M059J (cell line): ENCODE results near the gene ZNF354C. TPM values are rescaled to one million over a fixed set of nuclear protein-coding genes. Genes with fewer than 3 reads are reported as not detected.
"Not testable (repeated sequence)": the region's sequence is repeated elsewhere in the genome, so short reads cannot be mapped to it uniquely, and the experiment has no call there.

Source experiments
- DNase-seq: peaks from one replicate; pipeline ENCODE4 v3.0.0-alpha.2; 2012; ENCODE audit warnings: low read depth
- total RNA-seq: library from RNA; depleted of rRNA; stranded (reverse); fragments of >200 nt; shearing (Covaris generic); gene quantifications from 2 replicates; pipeline ENCODE4 v1.2.3, GENCODE V29; 2014; rRNA removed

The ZNF354C gene
- 0.32 and 0.84 TPM in 2 replicates for total RNA-seq

GRCh38 chr5:179060116-179061008, at the start of gene ZNF354C:
TSS of gene ZNF354C (plus strand) at chr5:179060373. CDS start at chr5:179062069, 1,696 bp downstream.
- peak; percentile 45 for DNase-seq

GRCh38 chr5:179023528-179024189, 36.5 kb upstream of the ZNF354C start, which contains the start of gene ZNF879:
TSS of gene ZNF879 (plus strand) at chr5:179023804. CDS start at chr5:179025005, 1,201 bp downstream.
- DNase-seq = peak; percentile 60

GRCh38 chr5:179033004-179033580, 27.1 kb upstream of the ZNF354C start:
- DNase-seq = no peak

GRCh38 chr5:179044765-179045164, 15.4 kb upstream of the ZNF354C start:
- DNase-seq = no peak

- DNase-seq = no peak
Observed at GRCh38 chr5:179051784-179052183, 8.4 kb upstream of the ZNF354C start.

GRCh38 chr5:179054036-179054785, 6.0 kb upstream of the ZNF354C start:
- DNase-seq = peak; percentile 2

- no peak for DNase-seq
Observed at GRCh38 chr5:179054876-179055275, 5.3 kb upstream of the ZNF354C start.

GRCh38 chr5:179055436-179055835, 4.7 kb upstream of the ZNF354C start:
- DNase-seq = no peak

GRCh38 chr5:179055841-179056240, 4.3 kb upstream of the ZNF354C start:
- DNase-seq = no peak

- DNase-seq = no peak
Observed at GRCh38 chr5:179061025-179061424, 852 bp downstream of the ZNF354C start.

GRCh38 chr5:179065703-179066102, 5.5 kb downstream of the ZNF354C start:
- no peak for DNase-seq

- no peak for DNase-seq
Observed at GRCh38 chr5:179079165-179079987, 19.2 kb downstream of the ZNF354C start.

GRCh38 chr5:179080724-179081123, 20.6 kb downstream of the ZNF354C start:
- DNase-seq = no peak

- DNase-seq = no peak
Observed at GRCh38 chr5:179089502-179089901, 29.3 kb downstream of the ZNF354C start.

GRCh38 chr5:179101282-179101681, 41.1 kb downstream of the ZNF354C start:
- not testable (repeated sequence) for DNase-seq

GRCh38 chr5:179110528-179110927, 50.4 kb downstream of the ZNF354C start:
- DNase-seq = no peak

GRCh38 chr5:179111267-179112207, 51.4 kb downstream of the ZNF354C start:
- no peak for DNase-seq

- DNase-seq = no peak
Observed at GRCh38 chr5:179112469-179113142, 52.4 kb downstream of the ZNF354C start.

GRCh38 chr5:179113143-179113530, 53.0 kb downstream of the ZNF354C start:
- DNase-seq = no peak
